SK-N-SH (cell line): ENCODE measurements around the gene MTCP1. TPM values are rescaled to one million over a fixed set of nuclear protein-coding genes. Genes with fewer than 3 reads are reported as not detected.

ENCODE experiments used
- CTCF ChIA-PET: fragments of 300-600, 350-600 bp; formaldehyde crosslinking; extraction: SDS; loops from one replicate; lab custom pipeline; 2021; lab: Yijun Ruan, JAX
- POLR2A ChIA-PET: fragments of 350-600 bp; sonication (Branson Sonifier 250); formaldehyde crosslinking; extraction: SDS; loops from one replicate; lab custom pipeline; 2020; ENCODE audit warnings: antibody characterized with exemption, inconsistent platforms; lab: Yijun Ruan, JAX
- DNase-seq: peaks from one replicate; pipeline ENCODE4 v3.0.0; 2012
- H2AFZ ChIP-seq: fragments of 200-600 bp; sonication (generic); 2 replicates; pipeline ENCODE4 v1.8.1; 2016; ENCODE audit warnings: antibody characterized with exemption, mild to moderate bottlenecking, low read depth
- H3F3A ChIP-seq: fragments of 200-600 bp; sonication (generic); replicated peaks from 2 replicates; pipeline ENCODE3; 2016; ENCODE audit warnings: antibody characterized with exemption, mild to moderate bottlenecking; ENCODE audit not compliant: insufficient read depth
- H3K27ac ChIP-seq, 2 experiments: fragments of 200-500 bp in 1 of 2; fragments of 200-600 bp in 1 of 2; sonication (Bioruptor generic) in 1 of 2; sonication (generic), shearing (Covaris generic) in 1 of 2; 2 replicates each; pipeline versions ENCODE4 v1.5.1 to v1.6.1; 2014 to 2016; ENCODE audit warnings: low read depth in 2 of 2, inconsistent platforms in 1 of 2, low read length in 1 of 2, mild to moderate bottlenecking in 1 of 2, mixed read lengths in 1 of 2
- H3K27me3 ChIP-seq: fragments of 200-600 bp; sonication (generic), shearing (Covaris generic); 2 replicates; pipeline ENCODE4 v1.6.1; 2016; ENCODE audit warnings: mixed run types; ENCODE audit not compliant: insufficient read depth
- H3K36me3 ChIP-seq, 2 experiments: fragments of 200-500 bp in 1 of 2; fragments of 200-600 bp in 1 of 2; sonication (Bioruptor generic) in 1 of 2; sonication (generic) in 1 of 2; replicated peaks in 1 of 2; 2 replicates each; pipeline versions ENCODE3 to v1.5.1; 2014 to 2016; ENCODE audit warnings: low read length in 1 of 2, mild to moderate bottlenecking in 1 of 2; ENCODE audit not compliant: insufficient read depth in 2 of 2, control insufficient read depth in 1 of 2
- H3K4me1 ChIP-seq, 2 experiments: fragments of 200-500 bp in 1 of 2; fragments of 200-600 bp in 1 of 2; sonication (Bioruptor generic) in 1 of 2; sonication (generic), shearing (Covaris generic) in 1 of 2; 2 replicates each; pipeline versions ENCODE4 v1.5.1 to v1.6.1; 2014 to 2016; ENCODE audit warnings: low read depth in 1 of 2, low read length in 1 of 2, mixed run types in 1 of 2; ENCODE audit not compliant: insufficient read depth in 2 of 2, control insufficient read depth in 1 of 2
- H3K4me2 ChIP-seq: fragments of 200-600 bp; sonication (generic), shearing (Covaris generic); 2 replicates; pipeline ENCODE4 v1.6.1; 2017; ENCODE audit warnings: mixed run types
- H3K4me3 ChIP-seq, 2 experiments: fragments of 200-500 bp in 1 of 2; fragments of 200-600 bp in 1 of 2; sonication (Bioruptor generic) in 1 of 2; sonication (generic), shearing (Covaris generic) in 1 of 2; 2 replicates each; pipeline versions ENCODE4 v1.5.1 to v1.8.1; 2014 to 2016; ENCODE audit warnings: low read depth in 2 of 2, inconsistent platforms in 1 of 2, low read length in 1 of 2, mild to moderate bottlenecking in 1 of 2, mixed read lengths in 1 of 2, moderate library complexity in 1 of 2
- H3K79me2 ChIP-seq: fragments of 200-600 bp; sonication (generic); 2 replicates; pipeline ENCODE4 v1.8.1; 2017; ENCODE audit warnings: mild to moderate bottlenecking; ENCODE audit not compliant: insufficient read depth
- H3K9ac ChIP-seq: fragments of 200-600 bp; sonication (generic); 2 replicates; pipeline ENCODE4 v1.6.1; 2017; ENCODE audit warnings: mixed run types
- H3K9me2 ChIP-seq: fragments of 200-600 bp; sonication (generic); 2 replicates; pipeline ENCODE4 v1.6.1; 2017; ENCODE audit warnings: mixed run types
- H3K9me3 ChIP-seq: fragments of 200-600 bp; sonication (generic); 2 replicates; pipeline ENCODE4 v1.6.1; 2017; ENCODE audit warnings: mixed run types, mild to moderate bottlenecking, moderate library complexity
- H4K20me1 ChIP-seq: fragments of 200-600 bp; sonication (generic); 2 replicates; pipeline ENCODE4 v1.6.1; 2017; ENCODE audit warnings: mild to moderate bottlenecking, mixed run types; ENCODE audit not compliant: insufficient read depth
- CTCF ChIP-seq: fragments of 200-600 bp; sonication (generic); IDR thresholded peaks from 2 replicates; pipeline ENCODE4 v1.6.1; 2017; ENCODE audit warnings: antibody characterized with exemption, mild to moderate bottlenecking, moderate library complexity
- ELF1 ChIP-seq: IDR thresholded peaks from 2 replicates; pipeline ENCODE4 v1.4.0; 2012
- EP300 ChIP-seq, 2 experiments: IDR thresholded peaks; 2 replicates each; pipeline versions ENCODE4 v1.4.0 to v1.6.1; 2012; ENCODE audit warnings: borderline replicate concordance in 1 of 2, low read depth in 1 of 2, low read length in 1 of 2
- EZH2phosphoT487 ChIP-seq: fragments of 200-600 bp; sonication (generic); IDR thresholded peaks from 2 replicates; pipeline ENCODE4 v1.6.1; 2017; ENCODE audit warnings: low read depth, mixed run types, mild to moderate bottlenecking, antibody characterized with exemption, moderate library complexity, borderline replicate concordance
- FOSL2 ChIP-seq: IDR thresholded peaks from 2 replicates; pipeline ENCODE4 v1.4.0; 2012; ENCODE audit warnings: low read depth, mild to moderate bottlenecking, moderate library complexity, borderline replicate concordance
- FOXM1 ChIP-seq: IDR thresholded peaks from 2 replicates; pipeline ENCODE4 v1.4.0; 2012; ENCODE audit warnings: low read depth, mild to moderate bottlenecking
- GABPA ChIP-seq: IDR thresholded peaks from 2 replicates; pipeline ENCODE4 v1.4.0; 2012; ENCODE audit warnings: low read depth, mild to moderate bottlenecking
- MAX ChIP-seq: IDR thresholded peaks from 2 replicates; pipeline ENCODE4 v1.4.0; 2012; ENCODE audit warnings: low read depth
- NFIC ChIP-seq: IDR thresholded peaks from 2 replicates; pipeline ENCODE4 v1.4.0; 2012; ENCODE audit warnings: borderline replicate concordance
- NRF1 ChIP-seq: IDR thresholded peaks from 2 replicates; pipeline ENCODE4 v1.6.1; 2012; ENCODE audit warnings: low read depth, mild to moderate bottlenecking, low read length
- PBX3 ChIP-seq: IDR thresholded peaks from 2 replicates; pipeline ENCODE4; 2012
- TAF1 ChIP-seq: IDR thresholded peaks from 2 replicates; pipeline ENCODE4 v1.6.1; 2012; ENCODE audit warnings: low read depth, mild to moderate bottlenecking, low read length, moderate library complexity, borderline replicate concordance
- TCF12 ChIP-seq: IDR thresholded peaks from 2 replicates; pipeline ENCODE4 v1.4.0; 2012
- TEAD4 ChIP-seq: IDR thresholded peaks from 2 replicates; pipeline ENCODE4 v1.4.0; 2012; ENCODE audit warnings: mild to moderate bottlenecking, borderline replicate concordance; ENCODE audit not compliant: insufficient read depth
- USF1 ChIP-seq: IDR thresholded peaks from 2 replicates; pipeline ENCODE4 v1.4.0; 2012; ENCODE audit warnings: low read depth, borderline replicate concordance
- USF2 ChIP-seq: fragments of 150-350 bp; IDR thresholded peaks from 2 replicates; pipeline ENCODE4 v1.6.1; 2017; ENCODE audit warnings: antibody characterized with exemption, low read length, low read depth, borderline replicate concordance
- WGBS: methylation state at CpG from one replicate; pipeline ENCODE4 v1.1.6; 2017; ENCODE audit warnings: low lambda C conversion rate; 5-methylcytosine and 5-hydroxymethylcytosine counted together
- polyA plus RNA-seq, 3 experiments: library from polyadenylated mRNA; depleted of rRNA; stranded (reverse); fragments of >200 nt; gene quantifications; 2 replicates each; pipeline ENCODE4 v1.2.3, GENCODE V29; 2012

MTCP1 gene
- polyA plus RNA-seq, 1 of the 3 experiments (the other 2 are of a cell fraction) = 3.7 TPM

GRCh38 chrX:155031657-155032056, 39.3 kb downstream of the MTCP1 start:
- no peaks in the 10 kb centered on the region for H3K27me3 ChIP-seq
- no peaks in the 10 kb centered on the region for H3K9me3 ChIP-seq
- H3K4me2 ChIP-seq = no peak overlapping the region
- DNase-seq = no peak
- peaks cover 0 to 11% of the 10 kb centered on the region in 2 experiments for H3K36me3 ChIP-seq
- no peaks in the 10 kb centered on the region for H4K20me1 ChIP-seq
- peaks cover 4% of the 10 kb centered on the region for H3F3A ChIP-seq
- H3K4me3 ChIP-seq = no peak overlapping the region
- no peak overlapping the region for H2AFZ ChIP-seq
- H3K79me2 ChIP-seq = peaks cover 52% of the 10 kb centered on the region
- 34% methylated on average over 5 of the region's 5 CpGs for WGBS
- no peaks in the 10 kb centered on the region for H3K9me2 ChIP-seq
- no peaks in the 10 kb centered on the region; a peak in 1 of 4 replicates for H3K4me1 ChIP-seq
- CTCF ChIA-PET = no interaction called here
- no peak overlapping the region for H3K27ac ChIP-seq
- POLR2A ChIA-PET = no interaction called here
- no peak overlapping the region for H3K9ac ChIP-seq
- TF ChIP-seq FOXM1 (no peak), FOSL2 (no peak), PBX3 (no peak), ELF1 (no peak), TCF12 (no peak)

GRCh38 chrX:155028877-155029291, 42.1 kb downstream of the MTCP1 start:
- H3K4me2 ChIP-seq = no peak overlapping the region
- no peak overlapping the region for H2AFZ ChIP-seq
- no peak overlapping the region for H3K4me3 ChIP-seq
- ChIA-PET CTCF (no interaction called here), POLR2A (no interaction called here)
- H3K36me3 ChIP-seq = no peaks in the 10 kb centered on the region
- no peak for DNase-seq
- 35% methylated on average over 2 of the region's 2 CpGs for WGBS
- no peaks in the 10 kb centered on the region for H3K9me3 ChIP-seq
- H3K27me3 ChIP-seq = no peaks in the 10 kb centered on the region
- no peaks in the 10 kb centered on the region for H3K9me2 ChIP-seq
- H4K20me1 ChIP-seq = no peaks in the 10 kb centered on the region
- H3K4me1 ChIP-seq = no peaks in the 10 kb centered on the region; a peak in 1 of 4 replicates
- peaks cover 4% of the 10 kb centered on the region for H3F3A ChIP-seq
- TF ChIP-seq GABPA (no peak), USF2 (no peak)
- no peak overlapping the region for H3K9ac ChIP-seq
- H3K79me2 ChIP-seq = peaks cover 52% of the 10 kb centered on the region
- no peak overlapping the region for H3K27ac ChIP-seq

GRCh38 chrX:155028129-155028528, 42.8 kb downstream of the MTCP1 start:
- Histone ChIP-seq H4K20me1 (no peaks in the 10 kb centered on the region), H2AFZ (no peak overlapping the region), H3K4me3 (peak overlapping the region; percentile 64 to 66), H3K4me1 (no peaks in the 10 kb centered on the region; a peak in 1 of 4 replicates), H3K36me3 (no peaks in the 10 kb centered on the region), H3K27ac (peak overlapping the region in 1 of 2 experiments; percentile 93; a peak in 3 of 4 replicates), H3K9ac (peak overlapping the region; percentile 88; the same call in 1 of the 2 replicates), H3K27me3 (no peaks in the 10 kb centered on the region), H3F3A (peaks cover 4% of the 10 kb centered on the region), H3K9me2 (no peaks in the 10 kb centered on the region), H3K9me3 (no peaks in the 10 kb centered on the region), H3K4me2 (peak overlapping the region; percentile 73), H3K79me2 (peaks cover 48% of the 10 kb centered on the region)
- ChIA-PET CTCF (interaction anchor here (2.4 kb wide), 1 partner anchor 110 kb away, joined by 7 read pairs; no protein-coding TSS in a partner anchor), POLR2A (no interaction called here)
- 5% methylated on average over 3 of the region's 3 CpGs for WGBS
- DNase-seq = no peak
- TF ChIP-seq MAX (no peak), USF2 (no peak), CTCF (no peak), FOXM1 (no peak), EZH2phosphoT487 (no peak), FOSL2 (no peak), NFIC (no peak), TAF1 (no peak), EP300 (IDR thresholded peaks at IDR 0.05; ENCODE audit: borderline replicate concordance in 1 of 2, low read depth in 1 of 2, low read length in 1 of 2) (no peak), USF1 (no peak), TEAD4 (no peak), NRF1 (no peak)
